ENCODE results near the gene KDM3B.
"Not testable (repeated sequence)": the region's sequence is repeated elsewhere in the genome, so short reads cannot be mapped to it uniquely, and the experiment has no call there.

Gene KDM3B

GRCh38 chr5:138470322-138471051, 118.0 kb downstream of the KDM3B start:
- TF ChIP-seq, protein P1, sequence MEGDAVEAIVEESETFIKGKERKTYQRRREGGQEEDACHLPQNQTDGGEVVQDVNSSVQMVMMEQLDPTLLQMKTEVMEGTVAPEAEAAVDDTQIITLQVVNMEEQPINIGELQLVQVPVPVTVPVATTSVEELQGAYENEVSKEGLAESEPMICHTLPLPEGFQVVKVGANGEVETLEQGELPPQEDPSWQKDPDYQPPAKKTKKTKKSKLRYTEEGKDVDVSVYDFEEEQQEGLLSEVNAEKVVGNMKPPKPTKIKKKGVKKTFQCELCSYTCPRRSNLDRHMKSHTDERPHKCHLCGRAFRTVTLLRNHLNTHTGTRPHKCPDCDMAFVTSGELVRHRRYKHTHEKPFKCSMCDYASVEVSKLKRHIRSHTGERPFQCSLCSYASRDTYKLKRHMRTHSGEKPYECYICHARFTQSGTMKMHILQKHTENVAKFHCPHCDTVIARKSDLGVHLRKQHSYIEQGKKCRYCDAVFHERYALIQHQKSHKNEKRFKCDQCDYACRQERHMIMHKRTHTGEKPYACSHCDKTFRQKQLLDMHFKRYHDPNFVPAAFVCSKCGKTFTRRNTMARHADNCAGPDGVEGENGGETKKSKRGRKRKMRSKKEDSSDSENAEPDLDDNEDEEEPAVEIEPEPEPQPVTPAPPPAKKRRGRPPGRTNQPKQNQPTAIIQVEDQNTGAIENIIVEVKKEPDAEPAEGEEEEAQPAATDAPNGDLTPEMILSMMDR (IDR thresholded peaks at IDR 0.05; ENCODE audit: low read depth, low read length) = no peak

DNA sequence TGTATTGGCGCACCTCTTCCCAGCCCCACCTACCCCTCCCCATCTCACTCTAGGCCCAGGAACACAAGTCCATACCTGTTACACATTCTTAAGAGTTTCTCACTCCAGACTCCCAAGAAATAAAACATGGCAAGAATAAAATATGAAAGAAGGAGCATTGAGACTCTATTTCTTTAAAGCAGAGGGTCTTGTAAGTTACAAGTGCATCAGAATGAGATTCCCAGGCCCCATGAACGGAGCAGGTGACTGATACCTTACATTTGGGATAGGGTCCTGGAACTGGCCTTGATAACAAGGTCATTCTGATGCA, 118.5 kb downstream of the KDM3B start:
- no peak overlapping the region for H3K4me3 ChIP-seq (ENCODE audit: low read depth, low read length)
- TF ChIP-seq, protein P1 (IDR thresholded peaks at IDR 0.05; ENCODE audit: low read depth, low read length) = no peak

More at GRCh38 chr5:138470322-138471051, 118.0 kb downstream of the KDM3B start:
- H3K4me3 ChIP-seq (ENCODE audit: low read depth, low read length) = no peak overlapping the region

GRCh38 chr5:138472353-138472752, 119.9 kb downstream of the KDM3B start:
- TF ChIP-seq, protein P1 (IDR thresholded peaks at IDR 0.05; ENCODE audit: low read depth, low read length) = no peak
- no peak overlapping the region for H3K4me3 ChIP-seq (ENCODE audit: low read depth, low read length)

GRCh38 chr5:138473151-138473550, 120.7 kb downstream of the KDM3B start:
- not testable (repeated sequence) for H3K4me3 ChIP-seq (ENCODE audit: low read depth, low read length)

DNA sequence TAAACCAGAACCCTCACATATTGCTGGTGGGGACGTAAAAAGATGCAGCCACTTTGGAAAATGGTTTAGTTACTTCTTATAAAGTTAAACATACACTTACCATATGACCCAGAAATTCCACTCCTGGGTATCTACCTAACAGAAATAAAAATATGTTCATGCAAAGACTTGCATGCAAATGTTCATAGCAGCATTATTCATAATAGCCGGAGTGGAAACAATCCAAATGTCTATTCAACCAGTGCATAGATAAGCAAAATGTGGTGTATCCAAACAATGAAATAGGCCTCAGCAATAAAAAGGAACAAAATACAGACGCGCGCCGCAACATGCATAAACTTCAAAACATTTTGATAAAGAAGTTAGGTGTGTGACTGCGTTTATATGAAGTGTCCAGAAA, 124.4 kb downstream of the KDM3B start:
- H3K4me3 ChIP-seq (ENCODE audit: low read depth, low read length) = no peak overlapping the region
- TF ChIP-seq, protein P1 (IDR thresholded peaks at IDR 0.05; ENCODE audit: low read depth, low read length) = no peak

DNA sequence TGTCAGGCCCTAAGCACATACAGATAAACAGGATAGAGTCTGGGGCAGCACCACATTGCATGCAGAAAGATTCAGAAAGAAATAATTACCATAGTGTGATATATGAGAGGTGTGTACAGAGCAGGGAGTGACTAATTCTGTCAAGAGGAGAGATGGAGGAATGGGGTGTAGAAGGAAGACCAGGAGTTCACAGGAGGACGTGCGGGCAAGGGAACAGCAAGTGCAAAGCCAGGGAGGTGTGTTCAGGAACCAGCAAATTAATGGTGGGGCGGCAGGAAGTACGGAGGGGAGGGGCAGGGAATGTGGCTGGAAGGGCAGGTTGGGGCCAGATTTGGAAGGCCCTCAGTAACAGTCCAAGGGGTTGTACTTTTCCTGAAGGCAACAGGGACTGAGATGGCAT, 130.2 kb downstream of the KDM3B start:
- TF ChIP-seq, protein P1 (IDR thresholded peaks at IDR 0.05; ENCODE audit: low read depth, low read length) = no peak
- H3K4me3 ChIP-seq (ENCODE audit: low read depth, low read length) = no peak overlapping the region

Measured in WI38 (cell line).